ENCODE data around the gene RAI14. TPM values are rescaled to one million over a fixed set of nuclear protein-coding genes. Genes with fewer than 3 reads are reported as not detected.

The RAI14 gene
- total RNA-seq, 1 experiment from 2014 or later: 23.6 TPM

GRCh38 chr5:34843497-34843896, 187.4 kb downstream of the RAI14 start:
- Histone ChIP-seq H3K4me1 (ENCODE audit: insufficient read depth, low read length, poor library complexity, severe bottlenecking) (no peaks in the 10 kb centered on the region), H3K27ac (ENCODE audit: low read depth, low read length, poor library complexity, severe bottlenecking) (no peak overlapping the region), H3K36me3 (ENCODE audit: insufficient read depth, low read length, poor library complexity, severe bottlenecking) (no peaks in the 10 kb centered on the region), H3K27me3 (replicated peaks; ENCODE audit: insufficient read depth, low read depth, low read length, poor library complexity) (no peaks in the 10 kb centered on the region), H3K9me3 (ENCODE audit: low read depth, low read length, poor library complexity, severe bottlenecking) (no peaks in the 10 kb centered on the region), H3K4me3 (ENCODE audit: low read depth, low read length, poor library complexity, severe bottlenecking) (no peak overlapping the region)
- intact Hi-C loops (cut with micrococcal nuclease; ENCODE audit: unreplicated experiment): no loop called here
- ChIA-PET POLR2A (ENCODE audit: low non-redundant PET) (no interaction called here), CTCF (no interaction called here)
- no peak for DNase-seq (ENCODE audit: low spot score)
- no TSS peak for BruUV-seq (replicated peaks)
- TF ChIP-seq CTCF (conservative IDR thresholded peaks at IDR 0.05; ENCODE audit: low read depth, low read length) (no peak), EZH2 (IDR thresholded peaks at IDR 0.05; ENCODE audit: borderline replicate concordance, low read depth, low read length, poor library complexity, severe bottlenecking) (no peak)

- Histone ChIP-seq H3K4me3 (ENCODE audit: low read depth, low read length, poor library complexity, severe bottlenecking) (no peak overlapping the region), H3K27ac (ENCODE audit: low read depth, low read length, poor library complexity, severe bottlenecking) (no peak overlapping the region), H3K4me1 (ENCODE audit: insufficient read depth, low read length, poor library complexity, severe bottlenecking) (no peaks in the 10 kb centered on the region), H3K27me3 (replicated peaks; ENCODE audit: insufficient read depth, low read depth, low read length, poor library complexity) (no peaks in the 10 kb centered on the region), H3K36me3 (ENCODE audit: insufficient read depth, low read length, poor library complexity, severe bottlenecking) (no peaks in the 10 kb centered on the region), H3K9me3 (ENCODE audit: low read depth, low read length, poor library complexity, severe bottlenecking) (no peaks in the 10 kb centered on the region)
- TF ChIP-seq CTCF (conservative IDR thresholded peaks at IDR 0.05; ENCODE audit: low read depth, low read length) (no peak), EZH2 (IDR thresholded peaks at IDR 0.05; ENCODE audit: borderline replicate concordance, low read depth, low read length, poor library complexity, severe bottlenecking) (no peak)
- ChIA-PET CTCF (no interaction called here), POLR2A (ENCODE audit: low non-redundant PET) (no interaction called here)
- DNase-seq (ENCODE audit: low spot score): no peak
- no TSS peak for BruUV-seq (replicated peaks)
- intact Hi-C loops (cut with micrococcal nuclease; ENCODE audit: unreplicated experiment): no loop called here
These were observed 188.0 kb downstream of the RAI14 start for GRCh38 chr5:34844106-34844505.

GRCh38 chr5:34844999-34845398, 188.9 kb downstream of the RAI14 start:
- Histone ChIP-seq H3K4me3 (ENCODE audit: low read depth, low read length, poor library complexity, severe bottlenecking) (no peak overlapping the region), H3K36me3 (ENCODE audit: insufficient read depth, low read length, poor library complexity, severe bottlenecking) (no peaks in the 10 kb centered on the region), H3K9me3 (ENCODE audit: low read depth, low read length, poor library complexity, severe bottlenecking) (no peaks in the 10 kb centered on the region), H3K4me1 (ENCODE audit: insufficient read depth, low read length, poor library complexity, severe bottlenecking) (no peaks in the 10 kb centered on the region), H3K27ac (ENCODE audit: low read depth, low read length, poor library complexity, severe bottlenecking) (no peak overlapping the region), H3K27me3 (replicated peaks; ENCODE audit: insufficient read depth, low read depth, low read length, poor library complexity) (no peaks in the 10 kb centered on the region)
- no TSS peak for BruUV-seq (replicated peaks)
- CTCF ChIA-PET: no interaction called here
- DNase-seq (ENCODE audit: low spot score): no peak
- TF ChIP-seq EZH2 (IDR thresholded peaks at IDR 0.05; ENCODE audit: borderline replicate concordance, low read depth, low read length, poor library complexity, severe bottlenecking): no peak
- no peak for TF ChIP-seq CTCF (conservative IDR thresholded peaks at IDR 0.05; ENCODE audit: low read depth, low read length)
- intact Hi-C loops (cut with micrococcal nuclease; ENCODE audit: unreplicated experiment): no loop called here
- POLR2A ChIA-PET (ENCODE audit: low non-redundant PET): no interaction called here

Data from A673 (cell line).